ENCODE results near the gene TUT4. TPM values are rescaled to one million over a fixed set of nuclear protein-coding genes. Genes with fewer than 3 reads are reported as not detected.

TUT4 gene
- total RNA-seq, 1 donor from 2014 or later = 159 TPM

GRCh38 chr1:52531249-52531872 is 21.5 kb downstream of the TUT4 start:
- no peak for DNase-seq

- no peak for DNase-seq
Observed at GRCh38 chr1:52530563-52531144, 22.2 kb downstream of the TUT4 start.

GRCh38 chr1:52523376-52523775 is 29.5 kb downstream of the TUT4 start:
- DNase-seq = no peak

- DNase-seq = no peak
Observed at GRCh38 chr1:52520148-52520547, 32.7 kb downstream of the TUT4 start.

GRCh38 chr1:52518962-52519361 is 33.9 kb downstream of the TUT4 start:
- DNase-seq = no peak

GRCh38 chr1:52511851-52512615 is 40.9 kb downstream of the TUT4 start:
- DNase-seq = no peak

GRCh38 chr1:52511439-52511838 is 41.5 kb downstream of the TUT4 start:
- no peak for DNase-seq

DNA sequence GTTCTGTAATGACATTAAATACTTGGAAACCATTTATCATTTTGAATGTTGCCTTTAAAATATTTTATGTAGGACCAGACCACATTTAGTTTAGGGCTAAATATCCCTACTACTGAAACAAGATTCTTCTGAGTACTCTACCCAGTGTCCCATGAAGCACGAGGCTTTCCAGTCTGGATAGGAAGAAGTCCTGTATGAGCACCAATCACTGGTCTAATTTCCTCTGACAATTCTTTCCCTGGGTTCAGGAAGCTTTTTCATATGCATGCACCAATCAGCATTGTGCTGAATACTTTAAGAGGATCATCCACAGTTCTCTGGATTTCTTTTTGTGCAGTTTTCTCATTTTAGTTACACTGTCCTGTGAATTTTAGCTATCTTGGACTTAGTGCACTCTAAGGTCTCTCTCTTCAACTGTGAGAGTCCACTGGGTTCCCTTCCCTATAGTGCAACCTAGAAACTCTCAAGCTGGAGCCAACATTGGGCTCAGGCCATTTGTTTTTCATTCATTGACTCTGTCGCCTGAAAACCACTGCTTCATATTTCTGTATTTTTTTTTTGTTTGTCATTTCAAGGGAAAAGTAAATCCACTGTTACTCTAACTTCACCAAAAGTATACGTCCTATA is 45.9 kb downstream of the TUT4 start:
- no peak for DNase-seq

DNA sequence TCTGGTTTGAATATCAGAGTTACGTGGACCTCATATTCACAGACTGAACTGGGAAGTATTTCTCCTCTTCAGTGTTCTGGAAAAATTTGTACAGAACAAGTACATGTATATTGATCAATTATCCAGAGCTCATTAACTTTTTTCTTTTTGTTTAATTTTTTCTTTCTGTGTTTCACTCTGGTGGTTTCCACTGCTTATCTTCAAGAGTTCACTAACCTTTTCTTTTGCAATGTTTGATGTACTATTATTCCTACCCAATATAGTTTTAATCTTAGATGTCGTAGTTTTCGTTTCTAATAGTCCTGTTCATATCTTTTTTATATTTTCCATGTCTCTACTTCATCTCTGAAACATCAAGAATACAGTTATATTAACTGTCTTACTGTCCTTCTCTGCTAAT is 46.5 kb downstream of the TUT4 start:
- DNase-seq = no peak

- DNase-seq = no peak
Observed at GRCh38 chr1:52504720-52505119, 48.2 kb downstream of the TUT4 start.

DNA sequence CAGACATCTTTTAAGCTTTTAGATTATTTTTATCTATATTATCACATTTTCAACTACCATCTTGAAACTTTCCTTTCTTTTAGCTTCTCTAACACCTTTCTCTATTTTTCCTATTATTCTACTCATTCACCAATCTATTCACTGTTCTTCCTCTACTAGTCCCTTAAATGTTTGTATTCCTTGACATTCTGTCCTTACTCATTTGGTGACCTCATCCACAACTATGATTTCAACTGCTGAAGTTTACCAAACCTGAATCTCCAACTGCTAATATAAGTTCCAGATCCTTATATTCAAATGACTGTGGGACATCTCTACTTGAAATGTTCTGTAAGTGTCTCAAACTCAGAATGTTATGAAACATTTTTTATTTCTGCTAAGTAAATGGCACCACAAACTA is 49.2 kb downstream of the TUT4 start:
- DNase-seq = no peak

- no peak for DNase-seq
Observed at GRCh38 chr1:52502789-52503188, 50.1 kb downstream of the TUT4 start.

DNA sequence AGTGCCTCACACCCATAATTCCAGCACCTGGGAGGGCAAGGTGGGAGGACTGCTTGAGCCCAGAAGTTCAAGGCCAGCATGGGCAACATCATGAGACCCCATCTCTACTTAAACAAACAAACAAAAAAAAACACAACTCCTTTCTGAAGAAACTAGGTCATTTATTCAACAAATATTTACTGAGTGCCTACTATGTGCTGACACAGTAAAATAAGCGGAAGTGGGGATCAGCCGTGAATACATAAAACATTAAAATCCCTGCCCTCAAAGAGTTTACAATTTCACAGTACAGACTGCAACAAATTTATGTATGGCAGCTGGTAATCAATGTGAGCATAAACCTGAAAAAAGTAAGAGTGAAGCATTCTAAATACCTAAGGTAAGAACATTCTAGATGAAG is 65.3 kb downstream of the TUT4 start:
- DNase-seq = no peak

DNA sequence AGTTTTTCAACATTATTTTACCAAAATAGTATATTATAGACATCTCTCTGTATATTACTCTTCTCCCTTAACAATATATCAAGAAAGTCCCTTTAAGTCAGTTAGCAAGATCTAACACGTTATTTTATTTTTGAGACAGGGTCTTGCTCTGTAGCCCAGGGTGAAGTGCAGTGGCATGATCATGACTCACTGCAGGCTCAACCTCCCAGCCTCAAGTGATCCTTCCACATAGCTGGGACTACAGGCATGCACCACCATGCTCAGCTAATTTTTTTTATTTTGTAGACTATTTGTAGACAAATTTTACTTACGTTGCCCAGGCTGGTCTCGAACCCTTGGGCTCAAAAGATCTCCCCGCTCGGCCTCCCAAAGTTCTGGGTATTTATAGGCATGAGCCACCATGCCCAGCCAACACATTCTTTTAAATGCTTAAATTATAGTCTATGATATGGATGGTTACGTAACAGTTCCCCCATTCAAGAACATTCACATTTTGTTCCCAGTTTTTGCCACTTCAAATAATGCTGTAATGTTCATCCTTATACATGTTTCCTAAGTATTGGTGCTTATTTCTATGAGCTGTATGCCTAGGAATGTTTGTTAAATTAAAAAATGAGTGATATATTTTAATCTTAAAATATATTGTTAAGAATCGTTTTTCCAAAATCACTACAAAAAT is 70.4 kb downstream of the TUT4 start:
- DNase-seq = no peak

DNA sequence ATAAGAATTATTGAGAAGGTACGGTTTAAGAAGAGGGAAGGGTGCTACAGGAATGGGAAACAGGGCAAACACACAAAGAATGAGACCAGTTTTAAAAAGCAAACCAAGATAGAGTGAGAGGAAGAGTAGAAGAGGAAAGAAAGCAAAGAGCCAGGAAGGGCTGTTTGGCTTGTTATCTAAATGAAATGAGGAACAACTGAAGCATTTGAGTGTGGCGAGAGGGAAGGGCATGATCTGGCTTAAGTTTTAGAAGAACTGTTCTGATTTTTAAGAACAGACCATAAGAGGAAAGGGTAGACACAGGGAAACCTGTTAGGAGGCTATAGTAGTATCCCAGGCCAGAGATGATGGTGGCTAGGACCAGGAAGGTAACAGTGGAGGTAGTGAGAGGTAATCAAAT is 73.8 kb downstream of the TUT4 start:
- DNase-seq = no peak

DNA sequence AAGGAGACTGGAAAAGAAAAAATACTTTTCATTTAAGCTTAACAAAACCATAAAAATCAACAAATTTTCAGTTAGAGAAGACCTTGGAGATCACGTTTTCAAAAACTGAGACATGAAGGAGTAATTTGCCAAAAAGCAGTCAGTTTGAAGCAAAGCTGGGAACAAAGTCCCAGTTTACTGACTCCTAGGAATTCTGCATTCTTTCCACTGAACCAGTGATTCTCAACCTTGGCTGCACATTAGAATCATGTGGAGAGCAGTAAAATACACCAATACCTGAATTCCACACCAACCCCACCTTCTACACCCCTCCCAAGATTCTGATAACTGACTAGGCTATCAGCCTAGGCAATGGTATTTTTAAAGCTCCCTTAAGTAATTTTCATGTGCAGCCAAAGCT is 75.0 kb downstream of the TUT4 start:
- DNase-seq = no peak

DNA sequence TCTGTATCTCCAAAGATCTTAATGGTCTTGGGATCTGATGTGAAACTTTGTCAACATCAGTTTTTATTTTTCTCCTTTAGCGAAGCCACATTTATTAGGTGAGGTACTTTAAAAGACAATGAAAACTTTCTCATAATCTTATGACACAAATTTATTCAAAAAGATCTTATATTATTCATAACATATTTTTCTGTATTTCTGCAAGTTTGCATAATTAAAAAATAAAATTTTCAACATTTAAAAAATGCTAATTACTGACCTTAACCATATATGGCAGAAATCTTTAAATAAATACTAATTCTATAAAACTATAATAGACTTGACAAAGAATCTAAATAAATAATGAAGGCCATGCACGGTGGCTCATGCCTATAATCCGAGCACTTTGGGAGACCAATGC is 75.9 kb downstream of the TUT4 start:
- no peak for DNase-seq

DNA sequence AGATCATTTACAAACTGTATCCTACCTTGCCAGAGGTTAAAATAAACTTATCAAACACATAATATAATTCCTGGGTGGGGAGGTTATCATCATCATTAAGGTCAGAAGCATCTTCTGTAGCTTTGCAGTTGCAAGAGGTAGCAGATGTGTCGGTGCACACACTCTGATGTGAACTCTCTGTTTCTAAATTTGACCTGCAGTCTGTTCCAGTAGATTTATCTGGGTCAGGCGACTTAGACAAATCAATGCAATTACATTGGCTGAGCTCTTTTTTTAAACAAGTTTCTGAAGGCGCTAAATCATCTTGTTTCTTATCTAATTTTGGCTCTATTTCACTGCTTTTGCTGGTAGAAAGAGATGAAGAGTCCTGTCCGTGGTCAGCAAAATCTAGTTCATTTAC is 78.1 kb downstream of the TUT4 start:
- DNase-seq = no peak

- no peak for DNase-seq
Observed at GRCh38 chr1:52473039-52473438, 79.9 kb downstream of the TUT4 start.

DNA sequence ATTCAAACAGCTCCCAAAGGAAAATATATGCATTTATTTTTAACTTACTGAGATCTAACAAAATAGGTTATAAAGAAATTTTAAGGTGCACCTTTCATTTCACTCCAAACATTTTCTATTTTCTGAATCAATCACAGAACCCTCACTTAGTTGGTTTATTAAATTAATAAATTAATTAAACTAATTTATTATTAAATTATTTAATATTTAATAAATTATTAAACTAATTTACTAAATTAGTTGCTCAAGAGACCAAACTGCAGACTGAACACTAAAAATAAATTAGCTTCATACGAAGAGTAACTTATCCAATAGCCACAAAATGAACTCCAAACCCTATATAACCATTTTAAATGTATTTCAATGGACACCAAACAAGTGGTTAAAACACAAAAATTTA is 80.5 kb downstream of the TUT4 start:
- no peak for DNase-seq

DNA sequence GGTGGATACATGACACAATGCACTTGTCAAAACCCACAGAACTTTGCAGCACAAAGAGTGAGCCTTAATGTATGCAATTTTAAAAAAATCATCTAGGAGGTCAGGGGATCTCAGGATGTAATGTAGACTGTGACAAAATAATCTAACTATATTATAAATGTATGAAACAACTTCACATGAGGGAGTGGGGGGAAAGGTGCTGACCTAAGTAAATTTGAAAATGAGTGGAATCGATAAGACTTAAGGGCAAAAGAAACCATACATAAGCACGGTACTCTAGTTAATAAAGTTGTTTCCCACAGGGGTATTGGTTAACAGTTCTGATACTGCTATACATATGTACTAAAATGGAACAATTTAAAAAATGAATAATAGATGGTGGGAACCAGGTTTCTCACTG is 83.8 kb downstream of the TUT4 start:
- no peak for DNase-seq

- no peak for DNase-seq
Observed at GRCh38 chr1:52463891-52464290, 89.0 kb downstream of the TUT4 start.

DNA sequence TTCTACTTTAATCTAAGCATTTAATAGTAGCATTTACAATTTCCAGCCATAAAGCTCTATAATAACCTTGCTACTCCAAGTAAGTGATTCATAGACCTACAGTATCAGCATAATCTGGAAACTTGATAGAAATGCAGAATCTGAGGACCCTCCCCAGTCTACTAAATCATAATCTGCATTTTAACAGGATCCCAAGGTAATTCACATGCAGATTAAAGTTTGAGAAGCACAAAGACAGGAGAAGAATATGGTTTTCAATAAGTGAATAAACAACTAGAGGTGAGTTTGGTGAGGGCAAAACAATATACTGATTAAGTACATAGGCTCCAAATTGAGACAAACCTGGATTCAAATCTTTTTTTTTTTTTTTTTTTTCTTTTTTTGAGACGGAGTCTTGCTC is 91.1 kb downstream of the TUT4 start:
- DNase-seq = no peak

All from occipital lobe (tissue), 2 donors.